ENCODE data around the gene ACSF2. TPM values are rescaled to one million over a fixed set of nuclear protein-coding genes. Genes with fewer than 3 reads are reported as not detected.
A peak's percentile ranks its signal among the peaks of the same experiment; 100 is the strongest.

Gene ACSF2
- total RNA-seq, 1 experiment from 2014 or later, result 11.1 TPM

- DNase-seq (ENCODE audit: low read depth), result no peak
Observed at GRCh38 chr17:50476545-50477315, 50.7 kb downstream of the ACSF2 start.

GRCh38 chr17:50477976-50478375 is 52.0 kb downstream of the ACSF2 start:
- DNase-seq (ENCODE audit: low read depth), result no peak

- DNase-seq (ENCODE audit: low read depth), result peak; percentile 91
Observed at GRCh38 chr17:50478391-50479381, 52.7 kb downstream of the ACSF2 start, which contains the start of gene RSAD1. Gene RSAD1, plus strand, starts transcription at chr17:50478860. Its CDS starts 25 bp downstream, at chr17:50478885.

GRCh38 chr17:50479522-50480141 is 53.6 kb downstream of the ACSF2 start:
- DNase-seq (ENCODE audit: low read depth), result peak; percentile 77

DNA sequence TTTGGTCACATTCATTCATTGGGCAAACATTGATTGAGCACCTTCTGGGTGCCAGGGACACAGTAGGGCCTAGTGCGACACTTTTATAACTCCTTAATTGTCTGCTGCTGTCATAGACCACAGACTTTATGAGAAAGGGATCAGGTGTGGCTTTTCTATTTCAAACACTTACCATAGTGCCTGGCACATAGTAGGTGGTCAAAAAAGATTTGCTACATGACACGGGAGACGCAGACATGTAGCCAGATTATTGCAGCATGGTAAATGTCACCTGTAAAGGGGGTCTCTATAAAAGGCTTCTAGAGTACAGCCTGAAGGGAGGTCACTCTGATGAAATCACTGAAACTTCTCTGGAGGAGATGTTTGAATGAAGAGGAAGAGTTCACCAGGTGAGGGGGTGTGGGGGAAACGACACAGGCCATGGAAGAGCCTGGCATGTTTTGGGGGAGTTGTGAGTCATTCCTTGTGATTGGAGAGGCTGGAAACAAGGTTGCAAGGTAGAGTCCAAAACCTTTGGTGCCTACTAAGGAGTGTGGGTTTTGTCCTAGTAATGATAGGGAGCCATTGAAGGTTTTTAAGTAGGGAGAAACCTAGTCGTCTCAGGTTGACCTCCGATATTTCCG is 54.2 kb downstream of the ACSF2 start:
- no peak for DNase-seq (ENCODE audit: low read depth)

GRCh38 chr17:50480854-50481490 is 55.0 kb downstream of the ACSF2 start:
- DNase-seq (ENCODE audit: low read depth), result no peak

DNA sequence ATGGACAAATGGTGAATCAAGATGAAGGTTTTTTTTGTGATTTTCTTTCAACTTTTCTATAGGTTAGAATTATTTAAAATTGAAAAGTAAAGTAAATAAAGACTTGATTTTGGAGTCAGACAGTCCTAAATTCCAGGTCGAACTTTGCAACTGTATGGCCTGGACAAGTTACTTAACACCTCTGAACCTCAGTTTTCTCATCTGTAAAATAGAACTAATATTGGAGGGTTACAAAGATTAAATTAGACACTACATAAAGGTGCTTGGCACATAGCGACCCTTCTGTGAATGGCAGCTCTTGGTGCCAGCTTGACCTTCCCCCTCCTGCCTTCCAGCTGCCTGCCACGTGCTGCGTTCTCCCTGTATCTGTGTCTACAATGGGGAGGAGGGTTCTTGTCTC is 55.6 kb downstream of the ACSF2 start:
- DNase-seq (ENCODE audit: low read depth), result no peak

DNA sequence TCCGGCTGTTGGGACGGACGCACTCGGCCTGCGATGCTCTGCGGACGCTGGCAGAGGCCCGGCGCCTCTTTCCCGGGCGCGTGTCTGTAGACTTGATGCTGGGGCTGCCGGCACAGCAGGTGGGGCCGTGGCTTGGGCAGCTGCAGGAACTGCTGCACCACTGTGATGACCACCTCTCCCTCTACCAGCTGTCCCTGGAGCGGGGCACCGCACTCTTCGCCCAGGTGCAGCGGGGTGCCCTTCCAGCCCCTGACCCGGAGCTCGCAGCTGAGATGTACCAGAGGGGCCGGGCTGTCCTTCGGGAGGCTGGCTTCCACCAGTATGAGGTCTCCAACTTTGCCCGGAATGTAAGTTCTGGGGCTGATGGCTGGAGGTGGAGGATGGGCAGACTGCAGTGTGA is 56.1 kb downstream of the ACSF2 start:
- no peak for DNase-seq (ENCODE audit: low read depth)

DNA sequence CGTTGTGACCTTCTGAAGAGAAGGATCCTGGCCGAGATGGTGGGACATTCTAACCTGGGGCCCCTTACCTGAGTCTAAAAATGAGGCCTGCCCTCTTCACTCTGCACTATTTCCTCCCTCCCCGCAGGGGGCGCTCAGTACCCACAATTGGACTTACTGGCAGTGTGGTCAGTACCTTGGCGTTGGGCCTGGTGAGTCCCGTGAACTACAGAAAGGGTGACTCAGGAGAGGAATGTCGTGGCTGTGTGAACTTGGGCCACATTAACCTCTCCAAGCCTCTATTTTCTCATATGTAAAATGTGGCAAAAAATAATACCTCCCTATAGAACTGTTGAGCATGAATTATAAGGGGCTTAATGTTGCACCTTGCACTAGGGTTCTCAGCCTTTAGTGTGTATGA is 56.5 kb downstream of the ACSF2 start:
- peak; percentile 91 for DNase-seq (ENCODE audit: low read depth)

DNA sequence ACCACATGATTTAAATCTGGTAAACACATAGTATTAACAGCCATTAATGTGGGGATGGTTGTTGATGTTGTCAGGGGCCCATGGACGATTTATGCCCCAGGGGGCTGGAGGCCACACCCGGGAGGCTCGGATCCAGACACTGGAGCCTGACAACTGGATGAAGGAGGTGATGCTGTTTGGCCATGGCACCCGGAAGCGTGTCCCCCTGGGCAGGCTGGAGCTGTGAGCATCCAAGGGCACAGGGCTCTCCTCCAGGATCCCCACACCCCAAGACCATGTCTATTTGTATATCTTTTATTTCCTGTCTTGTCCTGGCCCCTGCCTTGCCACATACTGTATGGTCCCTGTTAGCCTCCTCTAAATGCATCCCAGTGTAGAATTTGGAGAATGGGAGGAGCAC is 57.2 kb downstream of the ACSF2 start:
- no peak for DNase-seq (ENCODE audit: low read depth)

DNA sequence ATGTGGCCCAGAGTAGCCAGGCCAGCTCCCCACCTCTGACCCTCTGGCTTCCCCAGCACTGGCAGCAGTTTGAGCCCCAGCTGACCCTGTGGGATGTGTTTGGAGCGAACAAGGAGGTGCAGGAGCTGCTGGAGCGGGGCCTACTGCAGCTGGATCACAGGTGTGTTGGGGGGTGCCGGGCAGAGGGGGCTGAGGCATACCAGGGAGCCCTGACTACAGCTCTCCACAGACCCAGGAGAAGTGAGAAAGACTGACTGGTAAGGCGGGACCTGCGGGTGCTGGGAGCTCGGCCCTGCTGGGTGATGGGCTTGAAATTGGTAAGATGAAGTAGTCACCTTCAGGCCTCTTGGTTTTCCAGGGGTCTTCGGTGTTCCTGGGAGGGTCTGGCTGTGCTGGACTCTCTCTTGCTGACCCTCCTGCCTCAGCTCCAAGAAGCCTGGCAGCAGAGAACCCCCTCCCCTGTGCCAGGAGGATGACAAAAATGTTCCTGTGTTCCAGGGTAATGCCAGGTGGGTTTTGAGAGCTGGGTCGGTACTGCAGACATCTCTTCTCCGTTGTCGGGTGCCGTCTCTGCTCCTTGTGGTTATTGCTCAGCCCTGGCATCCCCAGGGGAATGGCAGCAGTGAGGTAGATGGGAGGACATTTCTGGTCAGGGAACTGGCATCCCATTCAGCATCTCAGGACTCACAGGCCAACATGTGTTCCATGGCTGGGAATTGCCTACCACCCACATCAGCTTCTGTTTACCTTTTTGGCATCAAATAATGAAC is 58.6 kb downstream of the ACSF2 start:
- DNase-seq (ENCODE audit: low read depth), result no peak

DNA sequence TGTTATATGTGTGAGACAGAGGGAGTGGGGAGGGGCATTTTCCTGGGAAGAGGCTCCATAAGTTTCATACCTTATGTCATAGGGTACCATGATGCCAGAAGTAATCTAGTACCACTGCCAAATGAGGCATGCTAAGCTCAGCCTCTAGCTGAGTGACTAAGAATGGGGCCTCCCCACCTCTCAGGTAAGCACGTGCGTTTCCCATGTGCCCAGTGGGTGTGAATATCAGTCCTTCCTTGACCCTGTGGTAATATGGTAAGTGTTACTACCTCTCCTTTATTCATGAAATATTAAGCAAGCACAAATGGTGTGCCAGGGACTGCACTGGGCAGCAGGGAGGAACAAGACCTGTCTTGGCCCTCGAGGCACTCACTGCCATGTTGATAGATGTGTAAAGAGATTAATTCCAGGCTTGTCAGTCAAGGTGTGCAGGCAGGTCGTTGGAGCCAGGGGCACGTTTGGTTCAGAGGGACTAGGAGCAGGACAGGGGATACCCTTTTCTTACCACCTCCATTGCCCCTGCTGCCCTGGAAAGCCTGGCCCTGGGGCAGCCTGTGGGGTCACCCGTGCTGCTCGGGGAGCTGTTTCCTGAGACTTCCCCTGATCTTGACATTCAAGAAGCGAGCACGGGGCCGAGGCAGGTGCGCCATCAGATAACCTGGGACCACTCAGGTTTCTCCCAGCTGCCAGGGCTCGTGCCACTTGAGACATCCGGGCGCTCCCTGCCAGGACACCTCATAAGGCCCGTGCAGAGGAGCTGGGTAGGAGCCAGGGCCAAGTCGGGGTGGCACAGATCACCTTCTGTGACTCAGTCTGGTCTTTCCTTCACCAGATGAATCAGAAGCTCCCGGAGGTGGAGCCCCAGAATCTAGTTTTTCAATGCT is 61.4 kb downstream of the ACSF2 start:
- DNase-seq (ENCODE audit: low read depth), result peak; percentile 79

- DNase-seq (ENCODE audit: low read depth), result no peak
Observed at GRCh38 chr17:50488880-50489279, 62.9 kb downstream of the ACSF2 start.

DNA sequence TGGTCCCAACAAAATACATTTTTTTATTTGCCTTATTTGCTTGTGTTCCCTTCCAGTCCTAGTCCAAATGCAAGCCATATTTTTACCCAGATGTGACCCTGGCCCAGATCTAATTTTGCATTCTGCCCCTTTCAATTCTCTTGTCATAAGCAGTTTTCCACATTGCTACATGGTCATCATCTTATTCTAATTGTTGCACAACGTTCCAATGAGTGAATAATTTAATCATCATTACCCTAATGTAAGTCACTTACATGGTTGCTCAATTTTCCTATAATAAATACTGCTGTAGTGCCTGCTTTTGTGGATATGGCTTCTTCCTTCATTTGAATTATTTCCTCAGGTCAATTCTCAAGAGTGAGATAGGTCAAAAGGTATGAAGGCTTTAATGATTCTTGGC is 65.5 kb downstream of the ACSF2 start:
- no peak for DNase-seq (ENCODE audit: low read depth)

GRCh38 chr17:50492214-50492613 is 66.2 kb downstream of the ACSF2 start:
- no peak for DNase-seq (ENCODE audit: low read depth)

DNA sequence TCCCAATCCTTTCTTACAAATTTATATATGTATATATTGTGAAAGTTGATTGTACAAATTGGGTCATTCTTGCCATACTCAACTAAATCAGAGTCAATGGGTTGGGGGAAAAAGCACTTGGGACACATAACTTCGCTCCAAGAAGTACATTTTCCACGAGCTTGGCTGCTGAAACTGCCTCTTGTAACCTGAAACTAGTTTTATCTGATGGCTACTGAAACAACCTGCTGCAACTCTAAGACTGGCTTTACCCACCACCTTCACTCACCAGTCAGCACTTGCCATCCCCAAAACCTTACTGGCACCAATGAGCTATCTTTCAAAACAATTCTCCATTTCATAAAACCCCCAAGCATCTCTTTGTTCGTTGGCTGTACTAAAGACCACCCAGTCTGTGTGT is 67.7 kb downstream of the ACSF2 start:
- DNase-seq (ENCODE audit: low read depth), result no peak

DNA sequence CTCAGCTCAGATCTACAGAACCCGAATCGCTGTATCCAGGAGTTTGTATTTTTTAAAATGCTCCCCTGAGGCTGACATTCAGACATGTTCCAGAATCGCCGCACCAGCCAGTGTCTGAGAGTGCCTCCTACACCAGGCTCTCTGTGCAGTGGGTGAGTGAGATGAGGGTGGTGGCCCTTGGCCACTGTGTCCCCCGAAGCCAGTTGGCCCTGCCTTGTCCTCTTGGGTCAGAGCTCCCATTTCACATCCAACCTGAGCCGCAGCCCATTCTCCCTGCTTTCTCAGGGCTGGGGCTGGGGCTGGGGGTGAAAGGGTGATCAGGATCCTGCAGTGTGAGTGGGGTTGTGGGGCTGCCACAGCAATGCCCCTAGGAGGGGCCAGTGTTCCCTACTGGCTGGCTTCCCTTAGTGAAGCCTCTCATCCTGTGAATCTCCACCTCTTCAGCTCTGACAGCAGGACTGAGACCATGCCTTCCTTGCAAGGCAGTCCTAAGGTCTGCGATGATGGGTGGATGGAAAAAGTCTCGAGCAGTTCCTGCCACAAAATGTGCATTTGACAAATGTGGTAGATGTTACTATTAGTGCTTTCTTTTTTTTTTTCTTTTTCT is 69.3 kb downstream of the ACSF2 start:
- no peak for DNase-seq (ENCODE audit: low read depth)

DNA sequence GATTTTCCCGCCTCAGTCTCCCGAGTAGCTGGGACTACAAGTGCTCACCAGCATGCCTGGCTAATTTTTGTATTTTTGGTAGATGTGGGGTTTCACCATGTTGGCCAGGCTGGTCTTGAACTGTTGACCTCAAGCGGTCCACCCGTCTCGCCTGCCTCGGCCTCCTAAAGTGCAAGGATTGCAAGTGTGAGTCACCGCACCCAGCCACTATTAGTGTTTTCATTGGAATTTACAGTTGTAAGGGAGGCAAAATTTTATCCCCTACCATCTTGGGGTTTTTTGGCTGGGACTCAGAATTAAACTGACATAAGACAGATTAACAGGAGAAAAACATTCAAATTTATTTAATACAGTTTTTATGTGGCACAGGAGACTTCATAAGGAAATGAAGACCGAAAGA is 69.9 kb downstream of the ACSF2 start:
- peak; percentile 46 for DNase-seq (ENCODE audit: low read depth)

Data from HT1080 (cell line).